Aortic smooth muscle cell (primary cell): ENCODE results near the gene OR12D2. TPM values are rescaled to one million over a fixed set of nuclear protein-coding genes. Genes with fewer than 3 reads are reported as not detected.

Experiments used
- total RNA-seq: library from RNA; depleted of rRNA; stranded (reverse); fragments of >200 nt; gene quantifications from 2 replicates; pipeline ENCODE4 v1.2.3, GENCODE V29; 2014

The OR12D2 gene, protein sequence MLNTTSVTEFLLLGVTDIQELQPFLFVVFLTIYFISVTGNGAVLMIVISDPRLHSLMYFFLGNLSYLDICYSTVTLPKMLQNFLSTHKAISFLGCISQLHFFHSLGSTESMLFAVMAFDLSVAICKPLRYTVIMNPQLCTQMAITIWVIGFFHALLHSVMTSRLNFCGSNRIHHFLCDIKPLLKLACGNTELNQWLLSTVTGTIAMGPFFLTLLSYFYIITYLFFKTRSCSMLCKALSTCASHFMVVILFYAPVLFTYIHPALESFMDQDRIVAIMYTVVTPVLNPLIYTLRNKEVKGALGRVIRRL
- not detected in 2 replicates for total RNA-seq

GRCh38 chr6:29395331-29395730, at the start of gene OR12D2:
OR12D2 (plus strand) TSS chr6:29395631; CDS start chr6:29396700, 1,069 bp downstream.

GRCh38 chr6:29368765-29369164, 26.7 kb upstream of the OR12D2 start, which contains the start of gene OR5V1:
OR5V1 (minus strand) TSS chr6:29368865; CDS start chr6:29356195, 12,670 bp downstream.

DNA sequence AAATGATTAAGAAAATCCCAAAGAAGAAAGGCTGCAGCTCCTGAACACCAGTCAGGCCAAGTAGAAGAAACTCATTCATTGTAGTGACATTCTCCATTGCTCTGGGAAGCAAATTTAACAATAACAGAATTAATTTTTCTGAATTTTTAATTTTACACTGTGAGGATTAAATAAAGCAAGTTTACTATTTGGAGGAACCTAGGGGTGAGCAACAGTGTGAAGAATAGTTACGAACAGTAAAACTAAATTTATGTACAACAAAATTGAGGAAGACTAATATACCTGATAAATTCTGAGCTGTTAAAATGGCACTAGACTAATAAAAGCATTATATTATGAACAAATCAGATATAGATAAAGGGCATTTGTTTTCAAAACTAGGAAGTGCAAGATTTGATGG, 20.2 kb upstream of the OR12D2 start, which contains the start of gene OR12D3:
Gene OR12D3 (minus strand): TSS at position 101 of the 400 bp plus-strand sequence. CDS start 4 bp downstream, at position 97.

GRCh38 chr6:29414588-29414987, 19.2 kb downstream of the OR12D2 start, which contains the start of gene OR12D1:
OR12D1 (plus strand) TSS chr6:29414928.

GRCh38 chr6:29439006-29439405, 43.6 kb downstream of the OR12D2 start, which contains the start of gene OR10C1:
OR10C1 (plus strand) TSS chr6:29439306; CDS start chr6:29440016, 710 bp downstream.

Other genes starting within 250 kb of the OR12D2 start
- not detected in 2 replicates for gene OR2J2, start 224.7 kb upstream of the OR12D2 start, total RNA-seq
- gene OR14J1, start 93.9 kb upstream of the OR12D2 start, total RNA-seq = not detected in 2 replicates
- not detected in 2 replicates for gene OR5V1, start 26.8 kb upstream of the OR12D2 start, total RNA-seq
- gene OR12D3, start 20.3 kb upstream of the OR12D2 start, total RNA-seq = not detected in 2 replicates
- gene OR12D1, start 19.3 kb downstream of the OR12D2 start, total RNA-seq = not detected in 2 replicates
- gene OR10C1, start 43.7 kb downstream of the OR12D2 start, total RNA-seq = not detected in 2 replicates
- gene OR11A1, start 61.4 kb downstream of the OR12D2 start, total RNA-seq = not detected in 2 replicates
- not detected in 2 replicates for gene OR2H1, start 61.5 kb downstream of the OR12D2 start, total RNA-seq
- gene MAS1L, start 92.3 kb downstream of the OR12D2 start, total RNA-seq = not detected in 2 replicates
- not detected in 2 replicates for gene UBD, start 164.1 kb downstream of the OR12D2 start, total RNA-seq
- not detected in 2 replicates for gene OR2H2, start 189.5 kb downstream of the OR12D2 start, total RNA-seq
- 10.3 and 11.4 TPM in 2 replicates for gene GABBR1, start 237.6 kb downstream of the OR12D2 start, total RNA-seq